GM21825 (cell line): ENCODE data around the gene DOCK7.
"Not testable (repeated sequence)": the region's sequence is repeated elsewhere in the genome, so short reads cannot be mapped to it uniquely, and the experiment has no call there.

Source experiments
- ATAC-seq: cut with Tn5 transposase; IDR thresholded peaks from one replicate; pipeline ENCODE4 v1.9.1; 2021; ENCODE audit warnings: mild to moderate bottlenecking, moderate library complexity; ENCODE audit not compliant: unreplicated experiment

The DOCK7 gene

DNA sequence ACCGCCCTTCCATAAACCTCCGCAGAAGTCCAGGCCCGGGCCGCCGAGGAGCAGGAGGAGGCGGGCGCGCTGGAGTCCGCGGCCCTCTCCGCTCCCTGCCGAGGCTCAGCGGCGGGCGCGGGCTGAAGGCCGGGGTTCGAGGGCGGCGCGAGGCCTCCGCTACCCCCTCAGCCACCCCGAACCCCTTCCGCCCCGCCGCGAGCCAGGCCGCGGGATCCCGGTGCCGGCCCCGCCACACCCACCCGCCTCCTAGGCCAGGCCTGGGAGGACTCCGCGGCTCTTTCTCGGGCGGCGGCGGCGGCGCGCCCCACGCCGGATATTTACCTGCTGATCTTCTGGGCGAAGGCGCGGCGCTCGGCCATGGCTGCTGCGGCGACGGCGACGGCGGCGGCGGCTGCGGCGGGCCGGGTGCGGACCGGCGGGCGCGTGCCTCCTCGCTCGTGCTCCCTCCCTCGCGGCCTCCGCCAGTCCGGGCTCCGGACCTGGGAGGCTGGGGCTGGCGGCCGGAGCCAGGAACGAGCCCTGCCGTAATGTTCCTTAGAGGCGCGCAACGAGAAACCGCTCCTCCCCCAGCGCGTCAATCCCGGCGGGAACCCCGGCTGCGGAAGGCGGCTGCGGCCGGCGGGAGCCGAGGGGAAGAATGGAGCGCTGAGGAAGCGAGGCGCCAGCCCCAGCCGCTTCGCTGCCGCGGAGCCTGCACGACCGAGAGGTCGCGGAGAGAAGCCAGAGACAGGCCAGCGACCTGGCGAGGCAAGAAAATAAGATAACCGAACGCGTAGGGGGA lies at the start of gene DOCK7:
Gene DOCK7 (minus strand): TSS at position 484 of the 784 bp plus-strand sequence. CDS start 122 bp downstream, at position 362.
- peak; percentile 72 for ATAC-seq

DNA sequence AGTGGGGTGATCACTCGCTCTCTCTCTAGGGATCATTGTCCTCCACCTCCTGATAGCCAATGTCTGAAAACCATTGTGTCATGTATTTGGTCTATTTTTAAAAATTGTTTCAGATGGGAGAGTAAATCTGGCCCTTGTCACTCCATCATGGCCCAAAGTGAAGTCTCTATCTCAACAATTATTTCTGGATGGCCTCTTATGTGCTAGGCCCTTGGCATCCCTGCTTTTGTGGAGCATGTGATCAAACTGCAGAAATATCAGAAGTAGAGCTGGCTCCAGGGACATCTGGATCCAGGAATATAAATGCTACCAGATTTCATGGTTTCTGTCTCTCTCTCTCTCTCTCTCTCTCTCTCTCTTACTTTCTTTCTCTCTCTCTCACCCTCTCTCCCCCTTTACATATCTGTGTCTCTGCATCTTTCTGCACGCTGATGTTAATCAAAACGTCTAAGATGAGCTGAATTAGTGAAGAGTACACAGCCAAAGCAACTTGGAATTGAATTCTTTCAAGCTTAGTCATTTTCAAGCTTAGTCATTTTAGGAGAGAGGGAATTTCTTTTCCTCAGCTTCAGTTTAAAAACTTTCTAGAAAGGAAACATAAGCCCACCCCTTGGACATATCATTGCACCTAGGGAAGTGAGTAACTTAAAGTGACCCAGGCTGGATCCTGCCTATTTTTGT lies 47.4 kb upstream of the DOCK7 start:
- no peak for ATAC-seq

DNA sequence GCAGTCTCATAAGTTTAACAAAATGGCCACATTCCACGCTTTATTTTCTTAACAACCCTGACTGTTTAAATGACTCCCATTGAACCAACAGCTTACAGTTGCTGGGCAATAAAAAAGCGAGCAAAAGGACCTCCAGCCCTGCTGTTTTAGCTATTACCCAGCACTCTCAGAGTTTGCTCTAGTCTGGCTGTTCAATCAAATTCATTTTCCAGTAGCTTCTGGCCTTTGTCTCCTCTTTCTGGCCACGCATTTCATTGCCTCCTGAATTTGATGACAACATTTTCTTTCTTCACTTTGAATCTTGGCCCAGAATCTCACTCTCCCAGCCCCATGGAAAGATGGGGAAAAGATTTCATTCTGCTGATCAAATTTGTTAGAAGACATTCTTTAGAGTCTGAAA lies 44.1 kb upstream of the DOCK7 start:
- no peak for ATAC-seq

DNA sequence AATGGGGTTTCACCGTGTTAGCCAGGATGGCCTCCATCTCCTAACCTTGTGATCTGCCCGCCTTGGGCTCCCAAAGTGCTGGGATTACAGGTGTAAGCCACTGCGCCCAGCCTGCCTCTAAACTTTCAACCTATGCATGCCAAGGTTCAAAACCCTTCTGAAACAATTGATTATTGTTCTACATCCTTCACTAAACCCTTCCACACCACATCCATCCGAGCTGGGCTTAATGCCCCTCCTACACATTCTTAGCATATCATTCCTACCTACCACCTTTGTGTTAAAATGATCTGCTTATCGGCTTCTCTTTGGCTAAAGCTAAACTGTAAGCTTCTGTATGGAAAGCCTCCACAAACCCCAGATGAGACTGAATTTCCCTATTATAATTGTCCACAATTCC lies 40.8 kb upstream of the DOCK7 start:
- no peak for ATAC-seq

DNA sequence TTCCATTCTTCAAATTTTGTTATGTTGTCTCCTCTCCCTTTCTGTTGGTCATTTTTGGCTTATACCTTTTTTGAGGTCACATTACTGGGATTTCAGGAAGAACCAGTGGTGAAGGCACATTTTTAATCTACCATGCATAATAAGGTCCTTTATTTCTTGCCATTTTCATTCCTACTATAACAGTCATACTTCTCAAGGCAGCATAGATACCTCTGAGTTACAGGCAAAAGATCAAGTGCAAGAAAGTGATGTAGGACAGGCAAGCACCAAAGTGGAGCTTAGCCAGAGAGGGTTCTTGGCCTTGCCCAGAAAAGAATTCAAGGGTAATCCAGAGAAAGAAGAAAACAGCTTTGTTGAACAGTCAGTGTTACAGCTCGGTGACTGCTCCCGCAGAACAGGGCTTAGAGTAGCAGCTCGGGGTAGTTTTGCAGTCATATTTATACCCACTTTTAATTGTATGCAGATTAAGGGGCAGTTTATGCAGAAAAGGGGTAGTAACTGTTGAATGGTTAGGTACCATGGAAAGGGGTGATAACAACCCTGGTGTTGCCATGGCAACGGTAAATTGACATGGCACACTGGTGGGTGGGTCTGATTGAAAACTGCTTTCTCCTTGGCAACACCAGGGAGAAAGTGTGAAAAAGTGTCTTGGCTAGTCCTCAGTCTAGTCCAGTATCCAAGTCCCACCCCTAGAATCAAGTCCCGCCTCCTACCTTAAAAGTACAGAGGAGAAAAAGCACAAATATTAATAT lies 39.6 kb upstream of the DOCK7 start:
- no peak for ATAC-seq

GRCh38 chr1:62726011-62726442 lies 37.8 kb upstream of the DOCK7 start:
- ATAC-seq: no peak

- no peak for ATAC-seq
These were observed 37.1 kb upstream of the DOCK7 start for GRCh38 chr1:62725255-62725654.

DNA sequence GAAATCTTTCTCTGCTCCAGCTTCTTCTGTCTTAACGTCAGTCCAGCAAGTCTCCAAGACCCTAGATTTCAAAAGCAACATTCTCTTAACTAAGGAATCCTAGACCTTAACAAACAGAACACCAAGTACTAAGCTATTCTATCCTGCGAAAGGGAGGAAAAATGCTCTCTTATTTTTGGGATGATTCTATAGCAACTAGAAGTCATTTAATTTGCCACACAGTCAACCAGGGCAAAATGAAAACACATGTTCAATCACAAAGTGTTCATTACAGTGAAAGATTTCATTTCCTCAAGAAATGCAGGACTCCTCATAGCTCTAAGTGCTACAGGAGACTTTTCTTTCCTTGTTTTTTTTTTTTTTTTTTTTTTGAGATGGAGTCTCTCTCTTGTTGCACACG lies 36.2 kb upstream of the DOCK7 start:
- ATAC-seq: no peak

- no peak for ATAC-seq
These were observed 35.7 kb upstream of the DOCK7 start for GRCh38 chr1:62723883-62724282.

- ATAC-seq: peak; percentile 77
These were observed 34.6 kb upstream of the DOCK7 start for GRCh38 chr1:62722796-62723195.

- ATAC-seq: no peak
These were observed 32.9 kb upstream of the DOCK7 start for GRCh38 chr1:62720946-62721554.

DNA sequence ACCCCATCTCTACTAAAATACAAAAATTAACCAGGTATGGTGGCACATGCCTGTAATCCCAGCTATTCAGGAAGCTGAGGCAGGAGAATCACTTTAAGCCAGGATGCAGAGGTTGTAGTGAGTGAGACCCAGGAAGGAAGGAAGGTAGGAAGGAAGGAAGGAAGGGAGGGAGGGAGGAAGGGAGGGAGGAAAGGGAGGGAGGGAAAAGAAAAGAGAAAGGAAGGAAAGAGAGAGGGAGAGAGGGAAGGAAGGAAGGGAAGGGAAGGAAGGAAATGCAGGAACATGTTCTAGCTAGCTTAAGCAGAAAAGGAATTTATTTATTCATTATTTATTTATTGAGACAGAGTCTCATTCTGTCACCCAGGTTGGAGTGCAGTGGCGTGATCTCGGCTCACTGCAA lies 30.2 kb upstream of the DOCK7 start:
- not testable (repeated sequence) for ATAC-seq

DNA sequence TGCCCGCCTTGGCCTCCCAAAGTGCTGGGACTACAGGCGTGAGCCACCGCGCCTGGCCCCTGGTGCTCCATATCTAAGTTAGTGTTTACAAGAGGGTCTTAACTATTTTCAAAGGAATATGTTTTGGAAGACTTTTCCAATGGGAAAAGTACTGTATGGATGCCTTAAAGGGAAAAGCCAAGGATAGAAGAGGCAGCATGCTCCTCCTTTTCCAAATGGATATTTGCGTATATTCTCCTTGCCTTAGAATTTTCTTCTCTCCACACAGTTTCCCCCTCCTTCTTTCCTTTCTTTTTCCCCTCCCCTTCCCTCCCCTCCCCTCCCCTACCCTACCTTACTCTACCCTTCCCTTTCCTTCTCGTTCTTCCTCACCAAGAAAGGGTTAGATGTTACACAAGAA lies 29.3 kb upstream of the DOCK7 start:
- no peak for ATAC-seq

DNA sequence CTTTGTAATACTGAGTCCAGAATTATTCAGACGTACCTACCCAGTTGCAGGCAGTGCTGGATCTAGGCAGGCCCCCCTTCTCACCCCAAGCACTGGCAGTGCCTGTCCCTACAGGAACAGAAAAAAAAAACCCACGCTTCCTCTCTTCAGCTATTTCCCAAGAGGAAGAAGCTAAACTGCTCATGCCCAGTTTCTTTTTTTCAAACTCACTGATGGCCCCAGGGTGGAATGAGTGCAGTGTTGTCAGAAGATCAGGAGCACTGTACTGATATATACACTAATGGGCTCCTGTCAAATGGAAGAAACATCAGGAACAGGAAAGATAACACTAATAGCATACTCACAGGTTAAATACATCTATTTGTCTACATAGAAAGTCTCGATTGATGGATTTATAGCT lies 28.2 kb upstream of the DOCK7 start:
- no peak for ATAC-seq

GRCh38 chr1:62712336-62713243 lies 24.4 kb upstream of the DOCK7 start:
- no peak for ATAC-seq

- ATAC-seq: no peak
These were observed 19.5 kb upstream of the DOCK7 start for GRCh38 chr1:62707744-62708120.

DNA sequence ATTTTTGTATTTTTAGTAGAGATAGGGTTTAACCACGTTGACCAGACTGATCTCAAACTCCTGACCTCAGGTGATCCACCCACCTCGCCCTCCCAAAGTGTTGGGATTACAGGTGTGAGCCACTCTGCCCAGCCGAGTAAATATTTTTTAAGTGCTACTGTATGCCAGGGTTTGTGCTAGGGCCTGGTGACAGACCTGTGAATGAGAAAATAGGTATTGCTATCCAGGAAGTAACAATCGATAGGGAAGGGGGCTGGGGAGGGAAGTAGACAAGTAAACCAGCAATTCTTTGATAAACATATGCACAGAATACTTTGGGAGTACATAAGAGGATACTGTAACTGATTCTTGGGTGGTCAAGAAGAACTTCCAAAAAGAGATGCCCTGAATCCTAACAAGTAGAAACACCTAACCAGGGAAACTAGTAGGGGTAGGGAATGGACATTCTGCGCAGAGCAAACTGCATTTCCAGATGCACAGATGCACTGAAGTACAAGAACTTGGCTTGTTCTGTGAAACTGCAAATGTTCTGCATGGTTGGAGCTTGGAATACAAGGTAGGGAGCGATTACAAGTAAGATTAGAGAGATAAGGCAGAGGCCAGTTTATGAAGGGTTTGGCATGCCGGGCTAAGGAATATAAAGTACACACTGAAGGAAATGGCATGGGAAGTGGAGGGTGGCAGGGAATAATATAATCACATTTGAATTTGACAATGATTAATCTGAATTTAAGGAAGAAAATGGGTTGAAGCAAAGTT lies 19.0 kb upstream of the DOCK7 start:
- no peak for ATAC-seq

DNA sequence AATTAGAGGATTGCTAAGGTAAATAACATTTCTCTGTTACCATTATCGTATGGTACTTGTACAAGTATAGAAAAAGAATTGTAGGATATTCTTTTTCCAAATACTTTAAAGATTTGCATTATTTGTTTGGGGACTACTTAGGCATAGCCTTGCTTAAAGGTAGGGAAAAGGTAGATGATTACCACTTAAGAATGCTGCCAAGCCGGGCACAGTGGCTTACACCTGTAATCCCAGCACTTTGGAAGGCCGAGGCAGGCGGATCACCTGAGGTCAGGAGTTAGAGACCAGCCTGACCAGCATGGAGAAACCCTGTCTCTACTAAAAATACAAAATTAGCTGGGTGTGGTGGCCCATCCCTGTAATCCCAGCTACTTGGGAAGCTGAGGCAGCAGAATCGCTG lies 10.0 kb upstream of the DOCK7 start:
- not testable (repeated sequence) for ATAC-seq

DNA sequence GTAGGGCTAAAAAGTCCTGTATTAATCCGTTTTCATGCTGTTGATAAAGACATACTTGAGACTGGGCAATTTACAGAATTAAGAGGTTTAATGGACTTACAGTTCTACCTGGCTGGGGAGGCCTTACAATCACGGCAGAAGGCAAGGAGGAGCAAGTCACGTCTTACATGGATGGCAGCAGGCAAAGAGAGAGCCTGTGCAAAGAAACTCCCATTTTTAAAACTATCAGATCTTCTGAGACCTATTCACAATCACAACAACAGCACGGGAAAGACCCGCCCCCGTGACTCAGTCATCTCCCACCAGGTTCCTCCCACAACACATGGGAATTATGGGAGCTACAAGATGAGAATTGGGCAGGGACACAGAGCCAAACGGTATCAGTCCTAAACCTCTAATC lies 6.3 kb upstream of the DOCK7 start:
- not testable (repeated sequence) for ATAC-seq

- ATAC-seq: no peak
These were observed 4.9 kb upstream of the DOCK7 start for GRCh38 chr1:62693123-62693522.
